Activated CD4-positive, alpha-beta T cell treated with anti-CD3 and anti-CD28 coated beads for 36 hours (primary cell): Measurements from ENCODE around the gene CMSS1. TPM values are rescaled to one million over a fixed set of nuclear protein-coding genes. Genes with fewer than 3 reads are reported as not detected.

Experiments used
- ATAC-seq: fragments of 200-7000 bp; cut with Tn5 transposase; one replicate; pipeline ENCODE4 v1.10.0; 2021; ENCODE audit warnings: mild to moderate bottlenecking, moderate library complexity
- CTCF ChIA-PET: fragments of 350-600 bp; sonication (Branson Sonifier 250); formaldehyde crosslinking; loops from one replicate; lab custom pipeline; 2021; ENCODE audit warnings: antibody characterized with exemption; lab: Charles Lee
- POLR2A ChIA-PET: fragments of 350-600 bp; sonication (Branson Sonifier 250); formaldehyde crosslinking; loops from one replicate; lab custom pipeline; 2021; ENCODE audit warnings: antibody characterized with exemption, inconsistent platforms; lab: Charles Lee
- DNase-seq: peaks from one replicate; pipeline ENCODE4 v3.0.0-alpha.2; 2020
- H3K27ac Mint-ChIP-seq: one replicate; pipeline ENCODE4 v1.8.0; 2021; ENCODE audit warnings: mixed read lengths
- H3K27me3 Mint-ChIP-seq: one replicate; pipeline ENCODE4 v1.8.0; 2021; ENCODE audit warnings: mixed read lengths
- H3K36me3 Mint-ChIP-seq: one replicate; pipeline ENCODE4 v1.8.0; 2021; ENCODE audit warnings: low read depth, mixed read lengths
- H3K4me1 Mint-ChIP-seq: one replicate; pipeline ENCODE4 v1.8.0; 2021; ENCODE audit warnings: mixed read lengths
- H3K4me3 Mint-ChIP-seq: one replicate; pipeline ENCODE4 v1.8.0; 2021; ENCODE audit warnings: mild to moderate bottlenecking, moderate library complexity, mixed read lengths
- H3K9me3 Mint-ChIP-seq: one replicate; pipeline ENCODE4 v1.8.0; 2021; ENCODE audit warnings: low read depth, mixed read lengths
- intact Hi-C, 2 experiments: fragments of 100-400 bp; cut with DNase I in 1 of 2; cut with micrococcal nuclease in 1 of 2; formaldehyde crosslinking; loops; one replicate each; pipeline versions ENCODE4 v1.14.2 to v1.15.1; 2022 to 2024; cut with DNase I, micrococcal nuclease
- total RNA-seq, 2 experiments: library from RNA; stranded (reverse); gene quantifications; one replicate each; pipeline ENCODE4 v1.2.3, GENCODE V29; 2021

CMSS1 gene
- total RNA-seq, 2 experiments from 2014 or later: 94.0 to 96.3 TPM

- Mint-ChIP-seq H3K27me3 (no peaks in the 10 kb centered on the region), H3K4me3 (no peak overlapping the region), H3K36me3 (peaks cover 8% of the 10 kb centered on the region), H3K9me3 (no peaks in the 10 kb centered on the region), H3K27ac (peak overlapping the region; percentile 89), H3K4me1 (peaks cover 26% of the 10 kb centered on the region)
- ATAC-seq (peak; percentile 50), DNase-seq (no peak)
- intact Hi-C loops: no loop called here
- CTCF ChIA-PET: no interaction called here
- POLR2A ChIA-PET: no interaction called here
Measured at GRCh38 chr3:100106531-100107141, 289.0 kb downstream of the CMSS1 start.

- intact Hi-C loops: no loop called here
- peaks cover 26% of the 10 kb centered on the region for H3K4me1 Mint-ChIP-seq
- no peak overlapping the region for H3K4me3 Mint-ChIP-seq
- no peak overlapping the region for H3K27ac Mint-ChIP-seq
- ATAC-seq: no peak
- no peaks in the 10 kb centered on the region for H3K27me3 Mint-ChIP-seq
- DNase-seq: no peak
- CTCF ChIA-PET: no interaction called here
- POLR2A ChIA-PET: no interaction called here
- H3K9me3 Mint-ChIP-seq: no peaks in the 10 kb centered on the region
- H3K36me3 Mint-ChIP-seq: peaks cover 8% of the 10 kb centered on the region
Measured at GRCh38 chr3:100107221-100107814, 289.7 kb downstream of the CMSS1 start.

- Mint-ChIP-seq H3K36me3 (peaks cover 8% of the 10 kb centered on the region), H3K4me3 (no peak overlapping the region), H3K27me3 (no peaks in the 10 kb centered on the region), H3K4me1 (peaks cover 26% of the 10 kb centered on the region), H3K9me3 (no peaks in the 10 kb centered on the region), H3K27ac (no peak overlapping the region)
- intact Hi-C loops: no loop called here
- no peak for DNase-seq
- ChIA-PET POLR2A (no interaction called here), CTCF (interaction anchor here (1.2 kb wide), 1 partner anchor 146 kb away, joined by 3 read pairs; no protein-coding TSS in a partner anchor)
- ATAC-seq: no peak
Measured at GRCh38 chr3:100108464-100109079, 290.9 kb downstream of the CMSS1 start.

GRCh38 chr3:100110162-100110561 is 292.5 kb downstream of the CMSS1 start:
- ChIA-PET POLR2A (no interaction called here), CTCF (no interaction called here)
- intact Hi-C loops: no loop called here
- no peak overlapping the region for H3K27ac Mint-ChIP-seq
- DNase-seq: no peak
- ATAC-seq: no peak
- H3K4me3 Mint-ChIP-seq: no peak overlapping the region
- no peaks in the 10 kb centered on the region for H3K27me3 Mint-ChIP-seq
- peaks cover 9% of the 10 kb centered on the region for H3K36me3 Mint-ChIP-seq
- peaks cover 17% of the 10 kb centered on the region for H3K4me1 Mint-ChIP-seq
- H3K9me3 Mint-ChIP-seq: no peaks in the 10 kb centered on the region

- Mint-ChIP-seq H3K27me3 (no peaks in the 10 kb centered on the region), H3K4me1 (peaks cover 1% of the 10 kb centered on the region), H3K4me3 (no peak overlapping the region), H3K27ac (no peak overlapping the region), H3K9me3 (no peaks in the 10 kb centered on the region), H3K36me3 (peaks cover 3% of the 10 kb centered on the region)
- no peak for DNase-seq
- CTCF ChIA-PET: no interaction called here
- intact Hi-C loops: no loop called here
- ATAC-seq: no peak
- POLR2A ChIA-PET: no interaction called here
Measured at GRCh38 chr3:100111728-100112127, 294.1 kb downstream of the CMSS1 start.

GRCh38 chr3:100113723-100114412 is 296.2 kb downstream of the CMSS1 start:
- peaks cover 3% of the 10 kb centered on the region for H3K36me3 Mint-ChIP-seq
- DNase-seq: no peak
- H3K4me1 Mint-ChIP-seq: no peaks in the 10 kb centered on the region
- H3K27ac Mint-ChIP-seq: no peak overlapping the region
- ChIA-PET CTCF (no interaction called here), POLR2A (no interaction called here)
- H3K9me3 Mint-ChIP-seq: no peaks in the 10 kb centered on the region
- no peak for ATAC-seq
- H3K27me3 Mint-ChIP-seq: no peaks in the 10 kb centered on the region
- H3K4me3 Mint-ChIP-seq: no peak overlapping the region
- intact Hi-C loops: no loop called here

- Mint-ChIP-seq H3K36me3 (peaks cover 3% of the 10 kb centered on the region), H3K27me3 (no peaks in the 10 kb centered on the region), H3K27ac (no peak within 1 kb of the TSS), H3K4me3 (no peak within 1 kb of the TSS), H3K9me3 (no peaks in the 10 kb centered on the region), H3K4me1 (no peaks in the 10 kb centered on the region)
- intact Hi-C loops: no loop called here
- DNase-seq: no peak
- ChIA-PET POLR2A (no interaction called here), CTCF (no interaction called here)
- no peak for ATAC-seq
Measured at GRCh38 chr3:100114413-100115030, 296.9 kb downstream of the CMSS1 start, which contains the start of gene FILIP1L. TSS of gene FILIP1L (minus strand) at chr3:100114501.

GRCh38 chr3:100117093-100117492 is 299.4 kb downstream of the CMSS1 start:
- ChIA-PET POLR2A (no interaction called here), CTCF (no interaction called here)
- Mint-ChIP-seq H3K27ac (no peak overlapping the region), H3K9me3 (no peaks in the 10 kb centered on the region), H3K36me3 (peaks cover 7% of the 10 kb centered on the region), H3K4me3 (no peak overlapping the region), H3K27me3 (no peaks in the 10 kb centered on the region), H3K4me1 (no peaks in the 10 kb centered on the region)
- intact Hi-C loops: no loop called here
- DNase-seq (no peak), ATAC-seq (no peak)

GRCh38 chr3:100120012-100120411 is 302.4 kb downstream of the CMSS1 start:
- Mint-ChIP-seq H3K4me1 (no peaks in the 10 kb centered on the region), H3K27ac (no peak overlapping the region), H3K4me3 (no peak overlapping the region), H3K36me3 (peaks cover 3% of the 10 kb centered on the region), H3K9me3 (no peaks in the 10 kb centered on the region), H3K27me3 (no peaks in the 10 kb centered on the region)
- ChIA-PET POLR2A (no interaction called here), CTCF (no interaction called here)
- DNase-seq: no peak
- intact Hi-C loops: no loop called here
- ATAC-seq: no peak

GRCh38 chr3:100120693-100121092 is 303.0 kb downstream of the CMSS1 start:
- no peaks in the 10 kb centered on the region for H3K4me1 Mint-ChIP-seq
- no peak overlapping the region for H3K4me3 Mint-ChIP-seq
- no peak for DNase-seq
- H3K9me3 Mint-ChIP-seq: no peaks in the 10 kb centered on the region
- peaks cover 3% of the 10 kb centered on the region for H3K36me3 Mint-ChIP-seq
- no peaks in the 10 kb centered on the region for H3K27me3 Mint-ChIP-seq
- intact Hi-C loops: no loop called here
- CTCF ChIA-PET: no interaction called here
- POLR2A ChIA-PET: no interaction called here
- no peak for ATAC-seq
- H3K27ac Mint-ChIP-seq: no peak overlapping the region

- no peaks in the 10 kb centered on the region for H3K4me1 Mint-ChIP-seq
- intact Hi-C loops: no loop called here
Measured at GRCh38 chr3:100122321-100122720, 304.7 kb downstream of the CMSS1 start.

More at GRCh38 chr3:100122321-100122720, 304.7 kb downstream of the CMSS1 start:
- H3K27me3 Mint-ChIP-seq: no peaks in the 10 kb centered on the region
- no peak overlapping the region for H3K27ac Mint-ChIP-seq
- H3K36me3 Mint-ChIP-seq: peaks cover 3% of the 10 kb centered on the region
- no peak overlapping the region for H3K4me3 Mint-ChIP-seq
- H3K9me3 Mint-ChIP-seq: no peaks in the 10 kb centered on the region
- ChIA-PET POLR2A (no interaction called here), CTCF (interaction anchor here (1.2 kb wide), 1 partner anchor 55 kb away, joined by 4 read pairs; no protein-coding TSS in a partner anchor)
- no peak for ATAC-seq
- DNase-seq: no peak
